GM23248 (cell line): ENCODE data around the gene UBN2.

Experiments
- EZH2 ChIP-seq: fragments of 200-600 bp; sonication (generic); IDR thresholded peaks from 2 replicates; pipeline ENCODE4 v1.6.1; 2018; ENCODE audit warnings: antibody characterized with exemption, mild to moderate bottlenecking; ENCODE audit not compliant: insufficient read depth, poor library complexity, severe bottlenecking
- EZH2phosphoT487 ChIP-seq: fragments of 200-600 bp; sonication (generic); IDR thresholded peaks from 2 replicates; pipeline ENCODE4 v1.6.1; 2018; ENCODE audit warnings: antibody characterized with exemption, moderate library complexity, mild to moderate bottlenecking, low read depth; ENCODE audit not compliant: insufficient read depth

GRCh38 chr7:139351027-139351426, 120.0 kb downstream of the UBN2 start:
- TF ChIP-seq EZH2 (no peak), EZH2phosphoT487 (no peak)
